Stimulated activated CD8-positive, alpha-beta memory T cell treated with anti-CD3 and anti-CD28 coated beads, Interleukin-12 subunit alpha, Interleukin-12 subunit beta, amount 100 ng/mL, for 1 hour (primary cell): Measurements from ENCODE around the gene TRAPPC10.

Experiments used
- DNase-seq: peaks from one replicate; pipeline ENCODE4 v3.0.0-alpha.2; 2020; ENCODE audit warnings: low read depth

The TRAPPC10 gene

GRCh38 chr21:44067011-44067839 lies 55.1 kb downstream of the TRAPPC10 start:
- no peak for DNase-seq

GRCh38 chr21:44070391-44070790 lies 58.3 kb downstream of the TRAPPC10 start:
- DNase-seq = no peak

GRCh38 chr21:44071359-44072104 lies 59.4 kb downstream of the TRAPPC10 start:
- DNase-seq = no peak

- no peak for DNase-seq
Measured at GRCh38 chr21:44072111-44072510, 60.0 kb downstream of the TRAPPC10 start.

- no peak for DNase-seq
Measured at GRCh38 chr21:44074315-44074958, 62.3 kb downstream of the TRAPPC10 start.

- no peak for DNase-seq
Measured at GRCh38 chr21:44076316-44076715, 64.2 kb downstream of the TRAPPC10 start.

- DNase-seq = no peak
Measured at GRCh38 chr21:44078411-44078981, 66.4 kb downstream of the TRAPPC10 start.

- no peak for DNase-seq
Measured at GRCh38 chr21:44079446-44079845, 67.3 kb downstream of the TRAPPC10 start.

GRCh38 chr21:44079846-44080245 lies 67.7 kb downstream of the TRAPPC10 start:
- DNase-seq = no peak

GRCh38 chr21:44082648-44083440 lies 70.7 kb downstream of the TRAPPC10 start:
- DNase-seq = no peak

- peak; percentile 39 for DNase-seq
Measured at GRCh38 chr21:44083631-44084291, 71.7 kb downstream of the TRAPPC10 start.

GRCh38 chr21:44084496-44085241 lies 72.6 kb downstream of the TRAPPC10 start:
- no peak for DNase-seq

GRCh38 chr21:44085491-44086321 lies 73.6 kb downstream of the TRAPPC10 start:
- DNase-seq = no peak

GRCh38 chr21:44086636-44087425 lies 74.7 kb downstream of the TRAPPC10 start:
- DNase-seq = no peak

- no peak for DNase-seq
Measured at GRCh38 chr21:44087426-44088400, 75.6 kb downstream of the TRAPPC10 start.

- DNase-seq = no peak
Measured at GRCh38 chr21:44088401-44088780, 76.3 kb downstream of the TRAPPC10 start.
